Kidney (tissue), 14 donors: ENCODE measurements around the gene GMDS. TPM values are rescaled to one million over a fixed set of nuclear protein-coding genes. Genes with fewer than 3 reads are reported as not detected.

Experiments used
- DNase-seq, 5 donors: peaks; one replicate each; pipeline ENCODE4 v3.0.0-alpha.2; 2013 to 2020
- FAIRE-seq: peaks from 2 replicates; lab custom pipeline; 2012; peaks lifted over from hg19 to GRCh38; lab: Jason Lieb, UNC
- H3K27ac ChIP-seq, 2 donors: one replicate each; pipeline ENCODE4 v1.7.0; 2013; ENCODE audit warnings: low read depth in 2 of 2, low read length in 2 of 2, inconsistent platforms in 1 of 2
- H3K27me3 ChIP-seq: one replicate; pipeline ENCODE4 v1.7.1; 2013; ENCODE audit warnings: low read length, inconsistent platforms; ENCODE audit not compliant: control insufficient read depth, insufficient read depth
- H3K36me3 ChIP-seq, 3 donors: one replicate each; pipeline versions ENCODE4 v1.7.0 to v1.7.1; 2013; ENCODE audit warnings: low read length in 3 of 3, control low read depth in 1 of 3, inconsistent platforms in 1 of 3; ENCODE audit not compliant: insufficient read depth in 3 of 3, control insufficient read depth in 2 of 3
- H3K4me1 ChIP-seq, 3 donors: one replicate each; pipeline versions ENCODE4 v1.7.0 to v1.7.1; 2013; ENCODE audit warnings: low read length in 3 of 3, inconsistent platforms in 1 of 3, low read depth in 1 of 3; ENCODE audit not compliant: control insufficient read depth in 2 of 3, insufficient read depth in 2 of 3
- H3K4me3 ChIP-seq, 3 donors: one replicate each; pipeline versions ENCODE4 v1.7.0 to v1.8.1; 2013; ENCODE audit warnings: low read length in 3 of 3, control low read depth in 1 of 3, inconsistent platforms in 1 of 3
- H3K9ac ChIP-seq, 3 donors: one replicate each; pipeline versions ENCODE4 v1.7.0 to v1.7.1; 2013; ENCODE audit warnings: low read length in 3 of 3, control low read depth in 1 of 3, inconsistent platforms in 1 of 3
- H3K9me3 ChIP-seq, 3 donors: one replicate each; pipeline versions ENCODE4 v1.7.0 to v1.7.1; 2013; ENCODE audit warnings: low read length in 3 of 3, control low read depth in 1 of 3, inconsistent platforms in 1 of 3; ENCODE audit not compliant: control insufficient read depth in 2 of 3, insufficient read depth in 1 of 3
- intact Hi-C: fragments of 100-400 bp; cut with DNase I; formaldehyde crosslinking; loops from one replicate; pipeline ENCODE4 v1.11.1; 2022
- polyA plus RNA-seq: library from polyadenylated mRNA; stranded (reverse); fragments of 350-450 nt; fragmentation: Illumina TruSeq; extraction: RNeasy Lipid Tissue Mini Kit (QIAGEN cat#74804); gene quantifications from one replicate; pipeline ENCODE4 v1.2.3, GENCODE V29; 2014; ENCODE audit warnings: low read depth, low replicate concordance; ENCODE audit not compliant: insufficient read depth
- total RNA-seq: library from RNA; stranded (reverse); fragmentation: NEBNext Ultra II Directional; extraction: Animal tissue kit (Norgen Biotek cat#: 25700); gene quantifications from one replicate; pipeline ENCODE4 v1.2.1, GENCODE V29; 2021
- TF ChIP-seq, protein P1 (sequence below): IDR thresholded peaks from 3 replicates; pipeline ENCODE4 v1.5.1; 2012; ENCODE audit warnings: mild to moderate bottlenecking, moderate library complexity, borderline replicate concordance; ENCODE audit not compliant: insufficient read depth; ENCODE audit errors: extremely low read depth
- donor health status: control.
- donor health status: control.
- donor health status: control.
- donor health status: control.
- donor health status: control.
- donor health status: DM: yes; HTN: yes; CAD: no.
- donor health status: Normal renal cell carcinoma (clear cell type).

The GMDS gene
- total and polyA plus RNA-seq, 2 donors from 2014 or later = 49.6 to 63.7 TPM

DNA sequence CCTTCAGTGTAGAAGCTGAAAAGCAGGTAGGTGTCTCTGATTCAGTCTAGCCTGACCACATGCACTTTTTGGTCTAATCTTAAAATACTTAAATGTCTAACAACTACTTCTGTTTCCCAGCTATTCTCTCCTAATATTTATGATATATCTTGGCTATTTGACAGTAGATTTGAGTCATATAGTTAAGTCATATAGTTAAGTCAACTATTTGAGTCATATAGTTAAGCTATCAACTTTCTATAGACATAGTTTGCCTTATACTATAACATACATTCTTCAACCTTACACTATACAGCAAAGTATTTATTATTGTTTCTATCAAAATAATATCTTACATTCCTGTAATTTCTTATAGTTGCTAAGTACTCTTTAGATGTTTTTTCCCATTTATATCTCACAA lies 110.9 kb downstream of the GMDS start:
- Histone ChIP-seq H3K9me3 (no peaks in the 10 kb centered on the region), H3K27me3 (no peaks in the 10 kb centered on the region), H3K4me1 (peaks cover 0 to 2% (median 0%) of the 10 kb centered on the region in 3 donors), H3K36me3 (no peaks in the 10 kb centered on the region), H3K4me3 (no peak overlapping the region), H3K27ac (no peak overlapping the region), H3K9ac (no peak overlapping the region)
- DNase-seq = no peak
- FAIRE-seq = no peak
- intact Hi-C loops = no loop called here
- TF ChIP-seq, protein P1, sequence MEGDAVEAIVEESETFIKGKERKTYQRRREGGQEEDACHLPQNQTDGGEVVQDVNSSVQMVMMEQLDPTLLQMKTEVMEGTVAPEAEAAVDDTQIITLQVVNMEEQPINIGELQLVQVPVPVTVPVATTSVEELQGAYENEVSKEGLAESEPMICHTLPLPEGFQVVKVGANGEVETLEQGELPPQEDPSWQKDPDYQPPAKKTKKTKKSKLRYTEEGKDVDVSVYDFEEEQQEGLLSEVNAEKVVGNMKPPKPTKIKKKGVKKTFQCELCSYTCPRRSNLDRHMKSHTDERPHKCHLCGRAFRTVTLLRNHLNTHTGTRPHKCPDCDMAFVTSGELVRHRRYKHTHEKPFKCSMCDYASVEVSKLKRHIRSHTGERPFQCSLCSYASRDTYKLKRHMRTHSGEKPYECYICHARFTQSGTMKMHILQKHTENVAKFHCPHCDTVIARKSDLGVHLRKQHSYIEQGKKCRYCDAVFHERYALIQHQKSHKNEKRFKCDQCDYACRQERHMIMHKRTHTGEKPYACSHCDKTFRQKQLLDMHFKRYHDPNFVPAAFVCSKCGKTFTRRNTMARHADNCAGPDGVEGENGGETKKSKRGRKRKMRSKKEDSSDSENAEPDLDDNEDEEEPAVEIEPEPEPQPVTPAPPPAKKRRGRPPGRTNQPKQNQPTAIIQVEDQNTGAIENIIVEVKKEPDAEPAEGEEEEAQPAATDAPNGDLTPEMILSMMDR = no peak

DNA sequence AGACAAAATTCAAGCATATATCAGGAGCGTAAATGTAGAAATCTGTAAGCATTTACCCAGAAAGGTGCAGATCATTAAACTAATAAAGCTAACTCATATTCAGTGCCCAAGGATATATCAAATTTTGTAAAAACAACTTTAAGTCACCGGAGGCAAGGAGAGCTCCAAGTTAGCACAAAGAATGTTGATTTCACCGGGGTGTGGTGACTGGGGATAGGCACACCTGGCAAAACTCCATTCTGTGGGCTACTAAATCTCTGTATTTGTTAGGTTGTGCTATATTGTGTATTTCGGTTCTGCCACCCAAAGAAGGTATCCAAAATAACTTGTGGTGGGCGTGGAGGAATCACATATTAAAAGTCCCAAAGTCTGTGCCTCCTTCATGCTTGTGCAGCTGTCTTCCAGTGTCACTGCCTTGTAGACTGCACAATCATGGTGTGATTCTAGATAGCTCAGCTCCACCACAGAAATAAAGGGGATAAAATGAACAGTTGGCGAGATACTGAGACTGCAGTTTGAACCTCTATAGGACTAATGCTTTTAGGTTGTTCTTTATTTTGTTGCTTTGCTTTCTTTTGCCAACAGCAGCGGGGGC lies 111.6 kb downstream of the GMDS start:
- no peak overlapping the region for H3K4me3 ChIP-seq
- intact Hi-C loops = no loop called here
- no peaks in the 10 kb centered on the region for H3K9me3 ChIP-seq
- no peaks in the 10 kb centered on the region for H3K27me3 ChIP-seq
- peaks cover 0 to 2% (median 0%) of the 10 kb centered on the region in 3 donors for H3K4me1 ChIP-seq
- TF ChIP-seq, protein P1 = no peak
- no peak for FAIRE-seq
- no peak overlapping the region for H3K27ac ChIP-seq
- no peaks in the 10 kb centered on the region for H3K36me3 ChIP-seq
- H3K9ac ChIP-seq = no peak overlapping the region
- peak in 1 of 5 donors; percentile 22 for DNase-seq

DNA sequence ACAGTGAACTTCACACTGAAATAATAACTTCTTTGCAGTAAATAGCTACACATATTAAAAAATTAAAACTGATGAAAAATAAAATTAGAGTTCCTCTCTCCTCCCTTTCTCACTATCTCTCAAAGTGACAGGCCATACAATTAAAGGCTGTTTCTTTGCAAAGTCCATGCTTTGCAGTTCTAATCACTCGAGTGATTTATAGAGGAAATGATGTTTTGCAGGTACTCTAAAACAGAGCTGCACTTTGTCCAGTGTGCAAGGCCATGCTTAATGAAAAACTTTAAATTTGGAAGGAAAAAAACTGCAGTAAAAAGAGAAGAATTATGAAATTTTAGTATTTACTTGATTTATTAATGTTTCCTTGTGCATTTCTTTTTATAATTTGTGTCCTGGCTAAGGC lies 112.5 kb downstream of the GMDS start:
- FAIRE-seq = no peak
- H3K27me3 ChIP-seq = no peaks in the 10 kb centered on the region
- no peak overlapping the region for H3K9ac ChIP-seq
- intact Hi-C loops = no loop called here
- H3K36me3 ChIP-seq = no peaks in the 10 kb centered on the region
- TF ChIP-seq, protein P1 = no peak
- peaks cover 0 to 2% (median 0%) of the 10 kb centered on the region in 3 donors for H3K4me1 ChIP-seq
- no peaks in the 10 kb centered on the region for H3K9me3 ChIP-seq
- no peak overlapping the region for H3K4me3 ChIP-seq
- H3K27ac ChIP-seq = no peak overlapping the region
- DNase-seq = peak in 2 of 5 donors; percentile 26 to 35
